ENCODE measurements around the gene CST8.

The CST8 gene

GRCh38 chr20:23509247-23509913 lies 18.5 kb downstream of the CST8 start:
- H3K4me3 ChIP-seq (ENCODE audit: low read length), result no peak overlapping the region

DNA sequence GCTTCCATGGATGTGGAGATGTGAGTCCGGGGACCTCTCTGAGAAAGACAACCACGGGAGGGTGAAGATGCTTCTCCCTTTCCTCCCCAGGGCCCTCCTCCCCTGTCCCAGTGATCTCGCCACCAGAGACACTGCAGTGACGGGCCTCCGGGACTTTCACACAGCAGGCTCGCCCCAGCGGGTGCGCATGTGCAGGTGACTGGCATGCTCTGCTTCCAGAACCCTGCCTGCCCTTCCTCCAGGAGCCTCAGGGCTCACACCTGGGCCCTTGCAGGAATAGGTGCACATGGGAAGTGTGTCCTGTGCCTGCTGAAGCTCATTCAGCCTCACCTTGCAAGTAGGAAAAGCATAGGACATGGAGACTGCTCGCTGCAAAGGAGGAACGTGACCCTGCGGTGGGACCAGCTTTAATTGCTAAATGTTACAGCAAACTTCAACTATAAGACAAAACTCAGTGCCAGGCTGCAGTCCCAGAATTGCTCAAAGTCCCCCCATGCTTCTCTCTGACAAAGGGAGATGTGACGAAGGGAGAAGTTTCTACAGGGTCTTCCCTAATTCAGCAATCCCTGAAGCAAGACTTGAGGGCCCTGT lies 19.2 kb downstream of the CST8 start:
- Histone ChIP-seq H3K27me3 (ENCODE audit: control insufficient read depth, insufficient read depth, low read length) (no peaks in the 10 kb centered on the region), H3K9ac (ENCODE audit: low read length) (no peak overlapping the region), H3K4me3 (ENCODE audit: low read length) (no peak overlapping the region), H3K9me3 (ENCODE audit: control insufficient read depth, low read length) (no peaks in the 10 kb centered on the region), H3K4me1 (ENCODE audit: control insufficient read depth, insufficient read depth, low read length) (no peaks in the 10 kb centered on the region), H3K36me3 (ENCODE audit: control insufficient read depth, insufficient read depth, low read length) (no peaks in the 10 kb centered on the region)

More at GRCh38 chr20:23509247-23509913, 18.5 kb downstream of the CST8 start:
- Histone ChIP-seq H3K36me3 (ENCODE audit: control insufficient read depth, insufficient read depth, low read length) (no peaks in the 10 kb centered on the region), H3K27me3 (ENCODE audit: control insufficient read depth, insufficient read depth, low read length) (no peaks in the 10 kb centered on the region), H3K9me3 (ENCODE audit: control insufficient read depth, low read length) (no peaks in the 10 kb centered on the region), H3K9ac (ENCODE audit: low read length) (no peak overlapping the region), H3K4me1 (ENCODE audit: control insufficient read depth, insufficient read depth, low read length) (no peaks in the 10 kb centered on the region)

- Histone ChIP-seq H3K9ac (ENCODE audit: low read length) (no peak overlapping the region), H3K4me3 (ENCODE audit: low read length) (no peak overlapping the region), H3K9me3 (ENCODE audit: control insufficient read depth, low read length) (no peaks in the 10 kb centered on the region), H3K4me1 (ENCODE audit: control insufficient read depth, insufficient read depth, low read length) (no peaks in the 10 kb centered on the region), H3K27me3 (ENCODE audit: control insufficient read depth, insufficient read depth, low read length) (no peaks in the 10 kb centered on the region), H3K36me3 (ENCODE audit: control insufficient read depth, insufficient read depth, low read length) (no peaks in the 10 kb centered on the region)
Measured at GRCh38 chr20:23513164-23513563, 22.2 kb downstream of the CST8 start.

GRCh38 chr20:23514848-23515247 lies 23.9 kb downstream of the CST8 start:
- H3K4me1 ChIP-seq (ENCODE audit: control insufficient read depth, insufficient read depth, low read length), result peaks cover 1% of the 10 kb centered on the region
- no peak overlapping the region for H3K4me3 ChIP-seq (ENCODE audit: low read length)
- H3K9me3 ChIP-seq (ENCODE audit: control insufficient read depth, low read length), result no peaks in the 10 kb centered on the region
- no peaks in the 10 kb centered on the region for H3K27me3 ChIP-seq (ENCODE audit: control insufficient read depth, insufficient read depth, low read length)
- H3K36me3 ChIP-seq (ENCODE audit: control insufficient read depth, insufficient read depth, low read length), result no peaks in the 10 kb centered on the region
- H3K9ac ChIP-seq (ENCODE audit: low read length), result no peak overlapping the region

DNA sequence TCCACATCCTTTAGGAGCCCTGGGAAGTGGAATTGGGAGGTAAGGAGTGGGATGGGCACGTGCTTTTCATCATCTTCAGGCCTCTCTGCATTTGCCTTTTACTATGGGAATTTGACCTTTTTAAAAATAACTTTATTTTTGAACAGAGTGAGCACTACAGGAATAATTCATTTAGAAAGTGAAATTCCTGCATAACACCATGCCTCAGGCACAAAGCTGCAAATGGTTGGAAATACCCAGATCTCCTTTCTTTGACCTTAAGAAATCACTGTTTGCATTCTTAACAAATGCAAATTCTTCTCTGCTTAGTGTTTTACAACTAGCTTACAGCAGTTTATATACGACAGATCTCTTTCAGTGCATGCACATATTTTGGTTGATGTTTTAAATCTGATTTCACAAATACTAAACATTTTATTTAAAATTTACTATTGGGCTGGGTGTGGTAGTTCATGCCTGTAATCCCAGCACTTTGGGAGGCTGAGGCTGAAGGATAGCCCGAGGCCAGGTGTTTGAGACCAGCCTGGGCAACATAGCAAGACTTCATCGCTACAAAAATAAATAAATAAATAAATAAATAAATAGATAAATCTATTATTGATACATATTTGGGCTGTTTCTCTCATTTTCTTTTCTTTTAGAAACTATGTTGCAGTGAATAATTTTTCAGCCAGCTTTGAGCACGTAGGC lies 24.5 kb downstream of the CST8 start:
- peaks cover 7% of the 10 kb centered on the region for H3K4me1 ChIP-seq (ENCODE audit: control insufficient read depth, insufficient read depth, low read length)
- no peaks in the 10 kb centered on the region for H3K27me3 ChIP-seq (ENCODE audit: control insufficient read depth, insufficient read depth, low read length)
- no peaks in the 10 kb centered on the region for H3K36me3 ChIP-seq (ENCODE audit: control insufficient read depth, insufficient read depth, low read length)

GRCh38 chr20:23517719-23518118 lies 26.8 kb downstream of the CST8 start:
- H3K36me3 ChIP-seq (ENCODE audit: control insufficient read depth, insufficient read depth, low read length), result no peaks in the 10 kb centered on the region
- no peak overlapping the region for H3K4me3 ChIP-seq (ENCODE audit: low read length)
- no peaks in the 10 kb centered on the region for H3K27me3 ChIP-seq (ENCODE audit: control insufficient read depth, insufficient read depth, low read length)
- H3K9me3 ChIP-seq (ENCODE audit: control insufficient read depth, low read length), result no peaks in the 10 kb centered on the region
- H3K4me1 ChIP-seq (ENCODE audit: control insufficient read depth, insufficient read depth, low read length), result peaks cover 18% of the 10 kb centered on the region
- H3K9ac ChIP-seq (ENCODE audit: low read length), result no peak overlapping the region

More for the DNA sequence above, 24.5 kb downstream of the CST8 start:
- Histone ChIP-seq H3K4me3 (ENCODE audit: low read length) (no peak overlapping the region), H3K9me3 (ENCODE audit: control insufficient read depth, low read length) (no peaks in the 10 kb centered on the region), H3K9ac (ENCODE audit: low read length) (no peak overlapping the region)

- Histone ChIP-seq H3K27me3 (ENCODE audit: control insufficient read depth, insufficient read depth, low read length) (no peaks in the 10 kb centered on the region), H3K4me3 (ENCODE audit: low read length) (no peak overlapping the region), H3K9ac (ENCODE audit: low read length) (no peak overlapping the region), H3K4me1 (ENCODE audit: control insufficient read depth, insufficient read depth, low read length) (peaks cover 18% of the 10 kb centered on the region), H3K9me3 (ENCODE audit: control insufficient read depth, low read length) (no peaks in the 10 kb centered on the region), H3K36me3 (ENCODE audit: control insufficient read depth, insufficient read depth, low read length) (no peaks in the 10 kb centered on the region)
Measured at GRCh38 chr20:23519556-23519955, 28.6 kb downstream of the CST8 start.

GRCh38 chr20:23520185-23520584 lies 29.3 kb downstream of the CST8 start:
- H3K4me1 ChIP-seq (ENCODE audit: control insufficient read depth, insufficient read depth, low read length), result peaks cover 18% of the 10 kb centered on the region
- H3K9ac ChIP-seq (ENCODE audit: low read length), result no peak overlapping the region
- H3K9me3 ChIP-seq (ENCODE audit: control insufficient read depth, low read length), result no peaks in the 10 kb centered on the region
- H3K4me3 ChIP-seq (ENCODE audit: low read length), result no peak overlapping the region
- no peaks in the 10 kb centered on the region for H3K36me3 ChIP-seq (ENCODE audit: control insufficient read depth, insufficient read depth, low read length)
- H3K27me3 ChIP-seq (ENCODE audit: control insufficient read depth, insufficient read depth, low read length), result no peaks in the 10 kb centered on the region

DNA sequence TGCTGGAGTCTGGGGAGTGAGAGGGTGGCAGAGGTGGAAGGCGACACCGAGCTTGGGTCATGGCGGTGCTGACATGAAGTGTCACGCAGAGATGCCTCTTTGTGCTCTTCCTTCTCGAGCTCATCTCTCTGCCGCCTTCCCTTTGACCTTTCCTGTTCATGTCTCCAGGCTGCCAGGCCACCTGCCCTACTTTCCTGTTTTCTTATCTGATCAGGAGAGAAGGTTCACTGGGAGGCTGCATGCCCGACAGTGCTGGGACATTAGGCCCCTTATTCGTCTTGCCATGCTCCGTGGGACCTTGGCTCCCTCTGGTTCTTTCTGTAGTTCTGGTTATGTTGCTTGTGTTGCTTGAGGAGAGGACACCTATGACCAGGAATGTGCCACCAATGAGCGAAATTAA lies 33.2 kb downstream of the CST8 start:
- peaks cover 4% of the 10 kb centered on the region for H3K9me3 ChIP-seq (ENCODE audit: control insufficient read depth, low read length)
- H3K36me3 ChIP-seq (ENCODE audit: control insufficient read depth, insufficient read depth, low read length), result no peaks in the 10 kb centered on the region
- no peak overlapping the region for H3K4me3 ChIP-seq (ENCODE audit: low read length)
- H3K9ac ChIP-seq (ENCODE audit: low read length), result no peak overlapping the region
- H3K4me1 ChIP-seq (ENCODE audit: control insufficient read depth, insufficient read depth, low read length), result peaks cover 18% of the 10 kb centered on the region
- H3K27me3 ChIP-seq (ENCODE audit: control insufficient read depth, insufficient read depth, low read length), result no peaks in the 10 kb centered on the region

DNA sequence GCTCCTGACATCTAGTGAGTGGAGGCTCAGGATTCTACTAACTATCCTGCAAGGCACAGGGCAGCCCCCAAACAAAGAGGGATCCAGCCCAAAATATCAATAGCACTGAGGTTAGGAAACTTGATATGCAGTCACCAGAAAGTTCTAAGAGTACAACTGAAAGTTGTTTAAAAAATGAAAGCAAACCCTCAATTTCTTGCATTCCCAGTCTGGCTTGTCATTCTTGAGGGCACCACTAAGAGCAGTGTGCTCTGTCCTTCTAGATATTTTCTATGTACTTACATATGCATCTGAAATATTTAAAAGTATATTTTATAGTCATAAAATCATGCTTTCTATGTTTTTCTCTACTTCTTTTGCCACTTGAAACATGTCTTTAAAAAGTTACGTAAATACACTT lies 35.9 kb downstream of the CST8 start:
- peaks cover 4% of the 10 kb centered on the region for H3K9me3 ChIP-seq (ENCODE audit: control insufficient read depth, low read length)
- no peaks in the 10 kb centered on the region for H3K4me1 ChIP-seq (ENCODE audit: control insufficient read depth, insufficient read depth, low read length)
- H3K9ac ChIP-seq (ENCODE audit: low read length), result no peak overlapping the region
- H3K4me3 ChIP-seq (ENCODE audit: low read length), result no peak overlapping the region
- no peaks in the 10 kb centered on the region for H3K27me3 ChIP-seq (ENCODE audit: control insufficient read depth, insufficient read depth, low read length)
- no peaks in the 10 kb centered on the region for H3K36me3 ChIP-seq (ENCODE audit: control insufficient read depth, insufficient read depth, low read length)

- no peak overlapping the region for H3K4me3 ChIP-seq (ENCODE audit: low read length)
- no peaks in the 10 kb centered on the region for H3K4me1 ChIP-seq (ENCODE audit: control insufficient read depth, insufficient read depth, low read length)
- no peaks in the 10 kb centered on the region for H3K36me3 ChIP-seq (ENCODE audit: control insufficient read depth, insufficient read depth, low read length)
- no peak overlapping the region for H3K9ac ChIP-seq (ENCODE audit: low read length)
- peaks cover 4% of the 10 kb centered on the region for H3K9me3 ChIP-seq (ENCODE audit: control insufficient read depth, low read length)
- no peaks in the 10 kb centered on the region for H3K27me3 ChIP-seq (ENCODE audit: control insufficient read depth, insufficient read depth, low read length)
Measured at GRCh38 chr20:23528867-23529431, 38.0 kb downstream of the CST8 start.

- Histone ChIP-seq H3K27me3 (ENCODE audit: control insufficient read depth, insufficient read depth, low read length) (no peaks in the 10 kb centered on the region), H3K9me3 (ENCODE audit: control insufficient read depth, low read length) (peaks cover 4% of the 10 kb centered on the region), H3K4me3 (ENCODE audit: low read length) (no peak overlapping the region), H3K36me3 (ENCODE audit: control insufficient read depth, insufficient read depth, low read length) (no peaks in the 10 kb centered on the region), H3K9ac (ENCODE audit: low read length) (no peak overlapping the region), H3K4me1 (ENCODE audit: control insufficient read depth, insufficient read depth, low read length) (no peaks in the 10 kb centered on the region)
Measured at GRCh38 chr20:23530937-23531567, 40.1 kb downstream of the CST8 start.

All from mucosa of stomach (tissue), 1 donor.